C1 segment of cervical spinal cord (tissue), 14 donors: ENCODE results near the gene DLG1.

Experiments used
- DNase-seq, 14 donors: peaks; one replicate each; lab custom pipeline; 2025; lab: John Stamatoyannopoulos, UW

The DLG1 gene

GRCh38 chr3:197015790-197016736, 282.3 kb downstream of the DLG1 start:
- no peak for DNase-seq

- DNase-seq = no peak
Observed at GRCh38 chr3:197014942-197015575, 283.4 kb downstream of the DLG1 start.

GRCh38 chr3:197014024-197014423, 284.4 kb downstream of the DLG1 start:
- no peak for DNase-seq

GRCh38 chr3:197012540-197012883, 285.9 kb downstream of the DLG1 start:
- no peak for DNase-seq

- DNase-seq = no peak
Observed at GRCh38 chr3:197011780-197012539, 286.5 kb downstream of the DLG1 start.

- peak in 1 of 14 donors; percentile 47 for DNase-seq
Observed at GRCh38 chr3:197010556-197011351, 287.7 kb downstream of the DLG1 start.

- no peak for DNase-seq
Observed at GRCh38 chr3:197009532-197010019, 288.8 kb downstream of the DLG1 start.

- DNase-seq = no peak
Observed at GRCh38 chr3:197008436-197009209, 289.8 kb downstream of the DLG1 start.

- no peak for DNase-seq
Observed at GRCh38 chr3:197007953-197008352, 290.5 kb downstream of the DLG1 start.

GRCh38 chr3:197007296-197007940, 291.0 kb downstream of the DLG1 start:
- no peak for DNase-seq

- DNase-seq = no peak
Observed at GRCh38 chr3:197006860-197007259, 291.6 kb downstream of the DLG1 start.

- no peak for DNase-seq
Observed at GRCh38 chr3:197006446-197006845, 292.0 kb downstream of the DLG1 start.

- DNase-seq = peak in 1 of 14 donors; percentile 53
Observed at GRCh38 chr3:197003461-197004385, 294.7 kb downstream of the DLG1 start.

GRCh38 chr3:197002701-197003454, 295.5 kb downstream of the DLG1 start:
- peak in 12 of 14 donors; percentile 29 to 84 (median 46) for DNase-seq

- peak in 7 of 14 donors; percentile 10 to 75 (median 43) for DNase-seq
Observed at GRCh38 chr3:197001972-197002700, 296.3 kb downstream of the DLG1 start.

- DNase-seq = peak in 2 of 14 donors; percentile 34 to 75
Observed at GRCh38 chr3:197001106-197001971, 297.1 kb downstream of the DLG1 start.
